DOHH2 (cell line): ENCODE measurements around the gene MMUT.

Experiments used
- CTCF ChIP-seq: fragments of 200-600 bp; sonication (generic); IDR thresholded peaks from one replicate; pipeline ENCODE4 v1.5.1; 2014; ENCODE audit warnings: antibody characterized with exemption, mild to moderate bottlenecking, low read depth, low read length; ENCODE audit not compliant: poor library complexity, severe bottlenecking
- EZH2phosphoT487 ChIP-seq: fragments of 200-600 bp; sonication (generic); IDR thresholded peaks from 2 replicates; pipeline ENCODE4 v1.6.1; 2017; ENCODE audit warnings: borderline replicate concordance, mild to moderate bottlenecking, antibody characterized with exemption, low read length, moderate library complexity, mixed read lengths

GRCh38 chr6:49462927-49463611 is at the start of gene MMUT, which contains the start of gene CENPQ:
- TF ChIP-seq CTCF (no peak), EZH2phosphoT487 (no peak)
